AG04450 (cell line): ENCODE data around the gene OSBP2. TPM values are rescaled to one million over a fixed set of nuclear protein-coding genes. Genes with fewer than 3 reads are reported as not detected.

Experiments
- CTCF ChIA-PET: fragments of 300-600, 350-600 bp; formaldehyde crosslinking; extraction: SDS; loops from one replicate; lab custom pipeline; 2022; ENCODE audit warnings: antibody characterized with exemption, inconsistent platforms; lab: Charles Lee
- POLR2A ChIA-PET: fragments of 350-600 bp; formaldehyde crosslinking; extraction: SDS; loops from one replicate; lab custom pipeline; 2021; ENCODE audit warnings: antibody characterized with exemption, inconsistent platforms; lab: Yijun Ruan, JAX
- DNase-seq: peaks from one replicate; pipeline ENCODE4 v3.0.0-alpha.2; 2011; ENCODE audit warnings: low read depth, low spot score
- H3K27ac ChIP-seq: one replicate; pipeline ENCODE4 v1.5.1; 2012; ENCODE audit warnings: low read depth, low read length, control low read depth
- H3K27me3 ChIP-seq: one replicate; pipeline ENCODE4 v1.6.0; 2012; ENCODE audit warnings: low read length; ENCODE audit not compliant: control insufficient read depth, insufficient read depth
- H3K4me3 ChIP-seq: 2 replicates; pipeline ENCODE4 v1.5.1; 2011; ENCODE audit warnings: mild to moderate bottlenecking, low read depth, low read length, control low read depth
- H3K9me3 ChIP-seq: 2 replicates; pipeline ENCODE4 v1.5.1; 2012; ENCODE audit warnings: low read length; ENCODE audit not compliant: control insufficient read depth, insufficient read depth
- CTCF ChIP-seq: IDR thresholded peaks from 2 replicates; pipeline ENCODE4 v1.5.1; 2011; ENCODE audit warnings: low read depth, low read length, control low read depth, inconsistent platforms
- polyA plus RNA-seq: library from polyadenylated mRNA; depleted of rRNA; stranded (reverse); fragments of >200 nt; gene quantifications from 2 replicates; pipeline ENCODE4 v1.2.3, GENCODE V29; 2011

The OSBP2 gene
- polyA plus RNA-seq, 1 experiment = 1.8 TPM

DNA sequence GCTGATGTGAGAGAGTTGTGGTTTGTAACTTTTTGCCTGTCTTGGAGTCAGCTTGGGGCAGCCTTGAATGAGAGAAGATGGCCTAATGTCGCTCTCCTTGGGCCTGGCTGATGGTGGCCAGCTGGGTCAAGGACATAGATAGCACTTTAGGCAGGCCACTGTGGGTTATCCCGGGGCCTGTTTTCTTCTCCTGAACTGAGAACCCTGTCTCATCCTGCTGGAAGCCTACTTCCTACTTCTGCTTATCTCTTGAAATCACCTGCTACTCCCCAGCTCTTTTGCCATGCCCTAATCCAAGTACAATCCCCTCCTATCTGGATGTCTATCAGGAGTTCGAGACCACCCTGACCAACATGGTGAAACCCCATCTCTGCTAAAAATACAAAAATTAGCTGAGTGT lies 49.5 kb downstream of the OSBP2 start:
- H3K4me3 ChIP-seq = no peak overlapping the region
- DNase-seq = no peak
- no peaks in the 10 kb centered on the region for H3K27me3 ChIP-seq
- POLR2A ChIA-PET = no interaction called here
- TF ChIP-seq CTCF = no peak
- CTCF ChIA-PET = interaction anchor here (4.2 kb wide), 1 partner anchor 110 kb away, joined by 15 read pairs; no protein-coding TSS in a partner anchor
- no peaks in the 10 kb centered on the region for H3K9me3 ChIP-seq
- no peak overlapping the region for H3K27ac ChIP-seq

- CTCF ChIA-PET = interaction anchor here (1.7 kb wide), 1 partner anchor 113 kb away, joined by 6 read pairs; no protein-coding TSS in a partner anchor
- H3K27me3 ChIP-seq = no peaks in the 10 kb centered on the region
- POLR2A ChIA-PET = no interaction called here
- H3K27ac ChIP-seq = no peak overlapping the region
- H3K9me3 ChIP-seq = no peaks in the 10 kb centered on the region
- no peak overlapping the region for H3K4me3 ChIP-seq
- no peak for DNase-seq
- TF ChIP-seq CTCF = no peak
Measured at GRCh38 chr22:30747493-30747892, 52.8 kb downstream of the OSBP2 start.

GRCh38 chr22:30749272-30749671 lies 54.6 kb downstream of the OSBP2 start:
- CTCF ChIA-PET = interaction anchor here (1.9 kb wide), 1 partner anchor 114 kb away, joined by 7 read pairs; no protein-coding TSS in a partner anchor
- Histone ChIP-seq H3K9me3 (no peaks in the 10 kb centered on the region), H3K27ac (no peak overlapping the region), H3K27me3 (no peaks in the 10 kb centered on the region), H3K4me3 (no peak overlapping the region)
- DNase-seq = no peak
- no peak for TF ChIP-seq CTCF
- POLR2A ChIA-PET = no interaction called here

- DNase-seq = no peak
- H3K4me3 ChIP-seq = no peak overlapping the region
- H3K27ac ChIP-seq = no peak overlapping the region
- H3K9me3 ChIP-seq = no peaks in the 10 kb centered on the region
- ChIA-PET CTCF (interaction anchor here (1.9 kb wide), 1 partner anchor 115 kb away, joined by 7 read pairs; no protein-coding TSS in a partner anchor), POLR2A (no interaction called here)
- H3K27me3 ChIP-seq = no peaks in the 10 kb centered on the region
- TF ChIP-seq CTCF = no peak
Measured at GRCh38 chr22:30749849-30750248, 55.2 kb downstream of the OSBP2 start.

DNA sequence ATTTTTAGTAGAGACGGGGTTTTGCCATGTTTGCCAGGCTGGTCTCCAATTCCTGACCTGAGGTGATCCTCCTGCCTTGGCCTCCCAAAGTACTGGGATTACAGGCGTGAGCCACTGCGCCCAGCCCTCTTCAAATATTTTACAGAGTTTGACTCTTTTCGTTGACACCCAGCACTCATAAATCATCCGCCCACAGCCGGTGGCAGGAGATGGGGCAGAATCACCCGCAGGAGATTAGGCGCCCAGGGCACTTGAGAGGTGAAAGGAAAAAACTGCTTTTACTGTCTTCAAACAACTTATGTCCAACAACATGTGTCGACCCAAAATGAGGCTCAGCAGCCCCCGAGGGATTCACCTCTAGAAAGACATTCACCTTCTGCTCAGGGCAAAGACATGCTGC lies 56.9 kb downstream of the OSBP2 start:
- no peak for DNase-seq
- no peak overlapping the region for H3K4me3 ChIP-seq
- ChIA-PET CTCF (interaction anchor here (5.6 kb wide), 1 partner anchor 117 kb away, joined by 199 read pairs; the partner anchor contains the start of gene SLC35E4), POLR2A (no interaction called here)
- no peak overlapping the region for H3K27ac ChIP-seq
- no peaks in the 10 kb centered on the region for H3K27me3 ChIP-seq
- no peaks in the 10 kb centered on the region for H3K9me3 ChIP-seq
- no peak for TF ChIP-seq CTCF
